Liver (tissue), 9 donors: ENCODE measurements around the gene AADACL3. TPM values are rescaled to one million over a fixed set of nuclear protein-coding genes. Genes with fewer than 3 reads are reported as not detected.
"Not testable (repeated sequence)": the region's sequence is repeated elsewhere in the genome, so short reads cannot be mapped to it uniquely, and the experiment has no call there.

Source experiments
- DNase-seq: peaks from one replicate; pipeline ENCODE4 v3.0.0-alpha.2; 2017; ENCODE audit warnings: low spot score
- H3K27ac ChIP-seq, 2 donors: one replicate each; pipeline ENCODE4 v1.7.0; 2013; ENCODE audit warnings: inconsistent platforms in 2 of 2, low read length in 2 of 2, control low read depth in 1 of 2, low read depth in 1 of 2, mild to moderate bottlenecking in 1 of 2
- H3K27me3 ChIP-seq, 4 donors: one replicate each; pipeline versions ENCODE4 v1.6.1 to v1.7.0; 2013; ENCODE audit warnings: low read length in 3 of 4, inconsistent platforms in 1 of 4, mild to moderate bottlenecking in 1 of 4, moderate library complexity in 1 of 4; ENCODE audit not compliant: control insufficient read depth in 4 of 4, insufficient read depth in 4 of 4
- H3K36me3 ChIP-seq, 4 donors: one replicate each; pipeline versions ENCODE4 v1.6.1 to v1.7.0; 2013; ENCODE audit warnings: low read length in 3 of 4, mild to moderate bottlenecking in 3 of 4, low read depth in 1 of 4, moderate library complexity in 1 of 4; ENCODE audit not compliant: control insufficient read depth in 4 of 4, insufficient read depth in 3 of 4
- H3K4me1 ChIP-seq, 4 donors: one replicate each; pipeline versions ENCODE4 v1.6.1 to v1.7.0; 2013; ENCODE audit warnings: low read length in 3 of 4, mild to moderate bottlenecking in 3 of 4, moderate library complexity in 1 of 4; ENCODE audit not compliant: control insufficient read depth in 4 of 4, insufficient read depth in 4 of 4
- H3K4me3 ChIP-seq, 3 donors: one replicate each; pipeline versions ENCODE4 v1.6.1 to v1.7.0; 2013; ENCODE audit warnings: low read length in 3 of 3, control low read depth in 1 of 3, low read depth in 1 of 3, mild to moderate bottlenecking in 1 of 3
- H3K9ac ChIP-seq, 2 donors: one replicate each; pipeline ENCODE4 v1.7.0; 2013; ENCODE audit warnings: low read length in 2 of 2, mild to moderate bottlenecking in 2 of 2, moderate library complexity in 2 of 2, control low read depth in 1 of 2, low read depth in 1 of 2
- H3K9me3 ChIP-seq, 4 donors: one replicate each; pipeline versions ENCODE4 v1.6.1 to v1.7.0; 2013; ENCODE audit warnings: low read length in 3 of 4; ENCODE audit not compliant: control insufficient read depth in 4 of 4
- EGR1 ChIP-seq, 2 donors: IDR thresholded peaks; 2 replicates each; pipeline ENCODE4 v1.6.1; 2016 to 2018; ENCODE audit warnings: antibody characterized with exemption in 2 of 2, low read depth in 2 of 2
- FOXA2 ChIP-seq: IDR thresholded peaks from 2 replicates; pipeline ENCODE4 v1.6.1; 2016; ENCODE audit warnings: antibody characterized with exemption
- HNF4A ChIP-seq, 2 donors: conservative IDR thresholded peaks; 2 replicates each; pipeline ENCODE4 v1.6.1; 2016; ENCODE audit warnings: antibody characterized with exemption in 2 of 2, mild to moderate bottlenecking in 2 of 2
- HNF4G ChIP-seq: IDR thresholded peaks from 2 replicates; pipeline ENCODE4 v1.6.1; 2016; ENCODE audit warnings: antibody characterized with exemption
- JUND ChIP-seq, 2 donors: IDR thresholded peaks; 2 replicates each; pipeline ENCODE4 v1.6.1; 2016; ENCODE audit warnings: antibody characterized with exemption in 2 of 2
- NR2F2 ChIP-seq: IDR thresholded peaks from 2 replicates; pipeline ENCODE4 v1.6.1; 2016; ENCODE audit warnings: antibody characterized with exemption
- RAD21 ChIP-seq, 2 donors: IDR thresholded peaks; 2 replicates each; pipeline ENCODE4 v1.6.1; 2016; ENCODE audit warnings: antibody characterized with exemption in 2 of 2, mild to moderate bottlenecking in 2 of 2
- RXRA ChIP-seq, 2 donors: IDR thresholded peaks; 2 replicates each; pipeline ENCODE4 v1.6.1; 2017 to 2018; ENCODE audit warnings: antibody characterized with exemption in 2 of 2, mild to moderate bottlenecking in 1 of 2
- SP1 ChIP-seq: IDR thresholded peaks from 2 replicates; pipeline ENCODE4 v1.6.1; 2018; ENCODE audit warnings: antibody characterized with exemption, mild to moderate bottlenecking
- TAF1 ChIP-seq: conservative IDR thresholded peaks from 2 replicates; pipeline ENCODE4 v1.6.1; 2016; ENCODE audit warnings: antibody characterized with exemption, mild to moderate bottlenecking
- YY1 ChIP-seq: IDR thresholded peaks from 2 replicates; pipeline ENCODE4 v1.6.1; 2016; ENCODE audit warnings: antibody characterized with exemption, mild to moderate bottlenecking
- WGBS: extraction: QIAGEN DNeasy Blood & Tissue Kit; methylation state at CpG from one replicate; pipeline ENCODE4 v1.1.7; 2013; 5-methylcytosine and 5-hydroxymethylcytosine counted together
- polyA plus RNA-seq, 2 donors: library from polyadenylated mRNA; stranded (reverse) in 1 of 2; unstranded in 1 of 2; fragments of 200-250 nt in 1 of 2; fragments of >200 nt in 1 of 2; fragmentation: Nextera tagmentation in 1 of 2; extraction: Ambion mirVana in 1 of 2; gene quantifications; one replicate each; pipeline versions ENCODE4 v1.2.1 to v1.2.3, GENCODE V29; 2013 to 2015
- total RNA-seq, 2 donors: library from RNA; depleted of rRNA; stranded (reverse); fragments of >200 nt; gene quantifications; one replicate each; pipeline ENCODE4 v1.2.3, GENCODE V29; 2014
- TF ChIP-seq, protein P1 (sequence below): IDR thresholded peaks from 2 replicates; pipeline ENCODE4 v1.6.1; 2016; ENCODE audit warnings: antibody characterized with exemption
- TF ChIP-seq, protein P2 (sequence below): IDR thresholded peaks from 2 replicates; pipeline ENCODE4 v1.6.1; 2016; ENCODE audit warnings: antibody characterized with exemption
- TF ChIP-seq, protein P3 (sequence below): IDR thresholded peaks from 2 replicates; pipeline ENCODE4 v1.6.1; 2016; ENCODE audit warnings: antibody characterized with exemption
- TF ChIP-seq, protein P4 (sequence below): fragments of 150-350 bp; IDR thresholded peaks from 2 replicates; pipeline ENCODE4 v1.5.1; 2017; ENCODE audit warnings: improper control_type of control experiment, low read depth, low read length; ENCODE audit not compliant: missing input control
- TF ChIP-seq, protein P5 (sequence below): IDR thresholded peaks from 2 replicates; pipeline ENCODE4 v1.6.1; 2016; ENCODE audit warnings: antibody characterized with exemption, mild to moderate bottlenecking
- donor health status: healthy.
- donor health status: healthy.
- donor health status: healthy.
- donor health status: healthy.
- donor health status: healthy.

AADACL3 gene
- total and polyA plus RNA-seq, 4 donors: not detected

DNA sequence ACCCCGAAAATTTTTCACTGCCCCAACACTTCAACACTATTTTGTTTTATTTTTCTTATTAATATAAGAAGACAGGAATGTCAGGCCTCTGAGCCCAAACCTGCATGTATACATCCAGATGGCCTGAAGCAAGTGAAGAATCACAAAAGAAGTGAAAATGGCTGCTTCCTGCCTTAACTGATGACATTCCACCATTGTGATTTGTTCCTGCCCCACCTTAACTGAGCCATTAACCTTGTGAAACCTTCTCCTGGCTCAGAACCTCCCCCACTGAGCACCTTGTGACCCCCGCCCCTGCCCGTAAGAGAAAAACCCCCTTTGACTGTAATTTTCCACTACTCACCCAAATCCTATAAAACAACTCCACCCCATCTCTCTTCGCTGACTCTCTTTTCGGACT lies 2.3 kb upstream of the AADACL3 start:
- not testable (repeated sequence) for H3K4me3 ChIP-seq, DNase-seq, H3K4me1 ChIP-seq, H3K27me3 ChIP-seq, H3K9me3 ChIP-seq, H3K36me3 ChIP-seq, H3K27ac ChIP-seq, H3K9ac ChIP-seq
- 84% methylated on average over 5 of the region's 5 CpGs for WGBS

DNA sequence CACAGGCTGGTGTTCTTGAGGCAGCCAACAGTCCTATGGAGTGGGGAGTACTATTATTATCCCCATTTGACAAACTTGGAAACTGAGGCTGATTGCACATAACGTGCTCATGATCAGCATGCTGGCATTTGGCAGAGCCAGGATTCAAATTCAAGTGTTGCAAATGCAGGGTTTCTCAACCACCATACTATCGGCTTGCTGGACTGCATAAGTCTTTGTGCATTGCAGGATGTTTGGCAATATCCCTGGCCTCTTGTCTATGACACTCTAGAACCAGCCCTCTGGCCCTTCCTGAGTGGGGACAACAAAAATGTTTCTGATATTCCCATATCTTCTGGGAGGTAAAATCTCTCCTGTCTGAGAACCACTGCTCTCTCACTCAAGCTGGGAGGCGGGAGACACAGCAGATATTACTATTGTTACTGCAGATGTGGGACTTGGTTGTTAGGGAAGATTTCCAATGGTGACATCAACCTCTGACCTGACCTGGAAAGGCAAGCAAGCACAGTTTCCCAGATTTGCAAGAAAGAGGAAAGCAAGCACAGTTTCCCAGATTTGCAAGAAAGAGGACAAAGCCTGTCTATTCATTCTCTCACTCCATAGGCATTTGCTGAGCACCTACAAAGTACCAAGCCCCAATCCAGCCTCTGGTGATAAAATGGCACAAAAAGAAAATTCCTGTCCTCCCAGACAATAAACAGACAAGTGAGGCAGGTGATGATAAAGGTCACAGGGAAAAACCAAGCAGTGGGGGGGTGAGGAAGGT lies 1.0 kb upstream of the AADACL3 start:
- H3K36me3 ChIP-seq: no peaks in the 10 kb centered on the region
- no peaks in the 10 kb centered on the region for H3K27me3 ChIP-seq
- H3K4me1 ChIP-seq: no peaks in the 10 kb centered on the region
- H3K27ac ChIP-seq: no peak overlapping the region
- no peak overlapping the region for H3K4me3 ChIP-seq
- H3K9ac ChIP-seq: no peak overlapping the region
- TF ChIP-seq FOXA2 (no peak), JUND (IDR thresholded peaks at IDR 0.05) (no peak), HNF4G (no peak), RAD21 (IDR thresholded peaks at IDR 0.05) (no peak)
- TF ChIP-seq, protein P1, sequence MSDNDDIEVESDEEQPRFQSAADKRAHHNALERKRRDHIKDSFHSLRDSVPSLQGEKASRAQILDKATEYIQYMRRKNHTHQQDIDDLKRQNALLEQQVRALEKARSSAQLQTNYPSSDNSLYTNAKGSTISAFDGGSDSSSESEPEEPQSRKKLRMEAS: no peak
- TF ChIP-seq, protein P2, sequence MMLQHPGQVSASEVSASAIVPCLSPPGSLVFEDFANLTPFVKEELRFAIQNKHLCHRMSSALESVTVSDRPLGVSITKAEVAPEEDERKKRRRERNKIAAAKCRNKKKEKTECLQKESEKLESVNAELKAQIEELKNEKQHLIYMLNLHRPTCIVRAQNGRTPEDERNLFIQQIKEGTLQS: no peak
- TF ChIP-seq, protein P3, sequence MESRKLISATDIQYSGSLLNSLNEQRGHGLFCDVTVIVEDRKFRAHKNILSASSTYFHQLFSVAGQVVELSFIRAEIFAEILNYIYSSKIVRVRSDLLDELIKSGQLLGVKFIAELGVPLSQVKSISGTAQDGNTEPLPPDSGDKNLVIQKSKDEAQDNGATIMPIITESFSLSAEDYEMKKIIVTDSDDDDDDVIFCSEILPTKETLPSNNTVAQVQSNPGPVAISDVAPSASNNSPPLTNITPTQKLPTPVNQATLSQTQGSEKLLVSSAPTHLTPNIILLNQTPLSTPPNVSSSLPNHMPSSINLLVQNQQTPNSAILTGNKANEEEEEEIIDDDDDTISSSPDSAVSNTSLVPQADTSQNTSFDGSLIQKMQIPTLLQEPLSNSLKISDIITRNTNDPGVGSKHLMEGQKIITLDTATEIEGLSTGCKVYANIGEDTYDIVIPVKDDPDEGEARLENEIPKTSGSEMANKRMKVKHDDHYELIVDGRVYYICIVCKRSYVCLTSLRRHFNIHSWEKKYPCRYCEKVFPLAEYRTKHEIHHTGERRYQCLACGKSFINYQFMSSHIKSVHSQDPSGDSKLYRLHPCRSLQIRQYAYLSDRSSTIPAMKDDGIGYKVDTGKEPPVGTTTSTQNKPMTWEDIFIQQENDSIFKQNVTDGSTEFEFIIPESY: no peak
- no peak for DNase-seq
- 64% methylated on average over 3 of the region's 3 CpGs for WGBS
- no peaks in the 10 kb centered on the region for H3K9me3 ChIP-seq

DNA sequence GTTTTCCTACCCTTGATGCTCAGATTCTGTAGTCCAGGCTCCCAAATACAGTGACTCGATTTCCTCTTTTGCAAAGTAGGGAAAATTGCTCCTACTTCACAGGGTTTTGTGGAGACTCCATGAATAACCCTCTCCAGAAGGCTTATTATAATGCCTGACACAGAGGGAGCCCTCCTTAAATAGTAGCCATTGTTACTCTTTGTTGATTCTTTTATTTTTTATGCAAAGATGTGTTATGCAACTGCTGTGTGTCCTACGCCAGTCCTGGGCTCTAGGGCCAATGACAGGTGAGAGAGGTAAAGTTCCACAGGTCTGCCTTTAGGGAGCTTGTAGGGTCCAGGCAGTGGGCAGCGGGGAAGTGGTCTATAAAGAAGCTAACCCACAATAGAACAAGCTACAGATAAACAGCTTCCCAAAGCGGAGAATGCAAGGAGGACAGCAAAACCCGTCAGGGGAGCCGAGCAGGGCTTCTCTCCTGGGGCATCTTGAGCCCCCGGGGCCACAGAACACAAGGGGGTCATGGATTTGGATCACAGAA lies 1.5 kb downstream of the AADACL3 start:
- no peaks in the 10 kb centered on the region for H3K9me3 ChIP-seq
- no peak for TF ChIP-seq FOXA2
- TF ChIP-seq, protein P4, sequence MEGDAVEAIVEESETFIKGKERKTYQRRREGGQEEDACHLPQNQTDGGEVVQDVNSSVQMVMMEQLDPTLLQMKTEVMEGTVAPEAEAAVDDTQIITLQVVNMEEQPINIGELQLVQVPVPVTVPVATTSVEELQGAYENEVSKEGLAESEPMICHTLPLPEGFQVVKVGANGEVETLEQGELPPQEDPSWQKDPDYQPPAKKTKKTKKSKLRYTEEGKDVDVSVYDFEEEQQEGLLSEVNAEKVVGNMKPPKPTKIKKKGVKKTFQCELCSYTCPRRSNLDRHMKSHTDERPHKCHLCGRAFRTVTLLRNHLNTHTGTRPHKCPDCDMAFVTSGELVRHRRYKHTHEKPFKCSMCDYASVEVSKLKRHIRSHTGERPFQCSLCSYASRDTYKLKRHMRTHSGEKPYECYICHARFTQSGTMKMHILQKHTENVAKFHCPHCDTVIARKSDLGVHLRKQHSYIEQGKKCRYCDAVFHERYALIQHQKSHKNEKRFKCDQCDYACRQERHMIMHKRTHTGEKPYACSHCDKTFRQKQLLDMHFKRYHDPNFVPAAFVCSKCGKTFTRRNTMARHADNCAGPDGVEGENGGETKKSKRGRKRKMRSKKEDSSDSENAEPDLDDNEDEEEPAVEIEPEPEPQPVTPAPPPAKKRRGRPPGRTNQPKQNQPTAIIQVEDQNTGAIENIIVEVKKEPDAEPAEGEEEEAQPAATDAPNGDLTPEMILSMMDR: no peak
- TF ChIP-seq JUND (IDR thresholded peaks at IDR 0.05): no peak
- no peak for TF ChIP-seq SP1
- TF ChIP-seq TAF1: no peak
- TF ChIP-seq, protein P2: no peak
- TF ChIP-seq RXRA (IDR thresholded peaks at IDR 0.05): no peak
- TF ChIP-seq YY1: no peak
- TF ChIP-seq, protein P5, sequence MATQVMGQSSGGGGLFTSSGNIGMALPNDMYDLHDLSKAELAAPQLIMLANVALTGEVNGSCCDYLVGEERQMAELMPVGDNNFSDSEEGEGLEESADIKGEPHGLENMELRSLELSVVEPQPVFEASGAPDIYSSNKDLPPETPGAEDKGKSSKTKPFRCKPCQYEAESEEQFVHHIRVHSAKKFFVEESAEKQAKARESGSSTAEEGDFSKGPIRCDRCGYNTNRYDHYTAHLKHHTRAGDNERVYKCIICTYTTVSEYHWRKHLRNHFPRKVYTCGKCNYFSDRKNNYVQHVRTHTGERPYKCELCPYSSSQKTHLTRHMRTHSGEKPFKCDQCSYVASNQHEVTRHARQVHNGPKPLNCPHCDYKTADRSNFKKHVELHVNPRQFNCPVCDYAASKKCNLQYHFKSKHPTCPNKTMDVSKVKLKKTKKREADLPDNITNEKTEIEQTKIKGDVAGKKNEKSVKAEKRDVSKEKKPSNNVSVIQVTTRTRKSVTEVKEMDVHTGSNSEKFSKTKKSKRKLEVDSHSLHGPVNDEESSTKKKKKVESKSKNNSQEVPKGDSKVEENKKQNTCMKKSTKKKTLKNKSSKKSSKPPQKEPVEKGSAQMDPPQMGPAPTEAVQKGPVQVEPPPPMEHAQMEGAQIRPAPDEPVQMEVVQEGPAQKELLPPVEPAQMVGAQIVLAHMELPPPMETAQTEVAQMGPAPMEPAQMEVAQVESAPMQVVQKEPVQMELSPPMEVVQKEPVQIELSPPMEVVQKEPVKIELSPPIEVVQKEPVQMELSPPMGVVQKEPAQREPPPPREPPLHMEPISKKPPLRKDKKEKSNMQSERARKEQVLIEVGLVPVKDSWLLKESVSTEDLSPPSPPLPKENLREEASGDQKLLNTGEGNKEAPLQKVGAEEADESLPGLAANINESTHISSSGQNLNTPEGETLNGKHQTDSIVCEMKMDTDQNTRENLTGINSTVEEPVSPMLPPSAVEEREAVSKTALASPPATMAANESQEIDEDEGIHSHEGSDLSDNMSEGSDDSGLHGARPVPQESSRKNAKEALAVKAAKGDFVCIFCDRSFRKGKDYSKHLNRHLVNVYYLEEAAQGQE: no peak
- TF ChIP-seq EGR1 (IDR thresholded peaks at IDR 0.05; ENCODE audit: low read depth in 2 of 2): no peak
- TF ChIP-seq HNF4G: no peak
- no peak for TF ChIP-seq NR2F2
- TF ChIP-seq HNF4A (conservative IDR thresholded peaks at IDR 0.05): no peak
- no peak for TF ChIP-seq RAD21 (IDR thresholded peaks at IDR 0.05)
- TF ChIP-seq, protein P3: no peak

More for the DNA sequence above, 1.5 kb downstream of the AADACL3 start:
- Histone ChIP-seq H3K36me3 (no peaks in the 10 kb centered on the region), H3K27ac (no peak overlapping the region), H3K9ac (no peak overlapping the region), H3K27me3 (no peaks in the 10 kb centered on the region), H3K4me3 (no peak overlapping the region), H3K4me1 (no peaks in the 10 kb centered on the region)
- no peak for DNase-seq
- WGBS: 86% methylated on average over 7 of the region's 7 CpGs
